SK-N-SH treated with all-trans-retinoic acid at 6 μM for 48 hours (cell line): ENCODE measurements around the gene UNC80.

Experiments used
- ISL1 ChIP-seq: fragments of 250-450 bp; sonication (Bioruptor Pico); IDR thresholded peaks from 2 replicates; pipeline ENCODE4 v2.1.2; 2022; ENCODE audit warnings: mild to moderate bottlenecking, moderate library complexity
- OSR1 ChIP-seq: fragments of 250-450 bp; sonication (Bioruptor Pico); IDR thresholded peaks from 2 replicates; pipeline ENCODE4 v1.8.0; 2022; ENCODE audit warnings: moderate library complexity, mild to moderate bottlenecking, inconsistent platforms
- TF ChIP-seq, protein P1 (sequence below): fragments of 250-450 bp; sonication (Bioruptor Pico); IDR thresholded peaks from 2 replicates; pipeline ENCODE4 v1.5.1; 2021; ENCODE audit warnings: mild to moderate bottlenecking, moderate library complexity

GRCh38 chr2:209970271-209970670, 198.6 kb downstream of the UNC80 start:
- TF ChIP-seq, protein P1, sequence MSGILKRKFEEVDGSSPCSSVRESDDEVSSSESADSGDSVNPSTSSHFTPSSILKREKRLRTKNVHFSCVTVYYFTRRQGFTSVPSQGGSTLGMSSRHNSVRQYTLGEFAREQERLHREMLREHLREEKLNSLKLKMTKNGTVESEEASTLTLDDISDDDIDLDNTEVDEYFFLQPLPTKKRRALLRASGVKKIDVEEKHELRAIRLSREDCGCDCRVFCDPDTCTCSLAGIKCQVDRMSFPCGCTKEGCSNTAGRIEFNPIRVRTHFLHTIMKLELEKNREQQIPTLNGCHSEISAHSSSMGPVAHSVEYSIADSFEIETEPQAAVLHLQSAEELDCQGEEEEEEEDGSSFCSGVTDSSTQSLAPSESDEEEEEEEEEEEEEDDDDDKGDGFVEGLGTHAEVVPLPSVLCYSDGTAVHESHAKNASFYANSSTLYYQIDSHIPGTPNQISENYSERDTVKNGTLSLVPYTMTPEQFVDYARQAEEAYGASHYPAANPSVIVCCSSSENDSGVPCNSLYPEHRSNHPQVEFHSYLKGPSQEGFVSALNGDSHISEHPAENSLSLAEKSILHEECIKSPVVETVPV (CRISPR knock-in tag): no peak
- TF ChIP-seq OSR1 (CRISPR knock-in tag) (no peak), ISL1 (CRISPR knock-in tag) (no peak)
